SK-N-SH treated with all-trans-retinoic acid at 6 μM for 48 hours (cell line): ENCODE data around the gene AGBL1.

ENCODE experiments used
- ATAC-seq: fragments of 200-7000 bp; cut with Tn5 transposase; 3 replicates; pipeline ENCODE4 v1.9.1; 2020; ENCODE audit warnings: mild to moderate bottlenecking, moderate library complexity
- ARNTL ChIP-seq: fragments of 450-650 bp; formaldehyde crosslinking; IDR thresholded peaks from 2 replicates; pipeline ENCODE4 v1.5.0; 2020; ENCODE audit warnings: low read depth, mild to moderate bottlenecking, moderate library complexity, borderline replicate concordance
- BACH2 ChIP-seq: fragments of 250-450 bp; sonication (Bioruptor Pico); IDR thresholded peaks from 2 replicates; pipeline ENCODE4 v1.9.0; 2021; ENCODE audit warnings: mild to moderate bottlenecking, borderline replicate concordance
- CREB5 ChIP-seq: fragments of 250-450 bp; sonication (Bioruptor Pico); IDR thresholded peaks from 2 replicates; pipeline ENCODE4 v1.5.1; 2020; ENCODE audit warnings: low read depth, mild to moderate bottlenecking, moderate library complexity
- CSDC2 ChIP-seq: fragments of 250-450 bp; sonication (Bioruptor Pico); IDR thresholded peaks from 2 replicates; pipeline ENCODE4 v1.5.0; 2020; ENCODE audit warnings: mild to moderate bottlenecking, moderate library complexity
- CSRNP3 ChIP-seq: fragments of 250-450 bp; sonication (Bioruptor Pico); IDR thresholded peaks from 2 replicates; pipeline ENCODE4 v1.5.1; 2021; ENCODE audit warnings: mild to moderate bottlenecking, moderate library complexity
- ESRRG ChIP-seq: fragments of 250-450 bp; sonication (Bioruptor Pico); IDR thresholded peaks from 2 replicates; pipeline ENCODE4 v1.6.1; 2021; ENCODE audit warnings: mild to moderate bottlenecking
- GLIS3 ChIP-seq: fragments of 250-450 bp; sonication (Bioruptor Pico); IDR thresholded peaks from 2 replicates; pipeline ENCODE4 v1.5.0; 2020; ENCODE audit warnings: mild to moderate bottlenecking, moderate library complexity
- ISL1 ChIP-seq: fragments of 250-450 bp; sonication (Bioruptor Pico); IDR thresholded peaks from 2 replicates; pipeline ENCODE4 v2.1.2; 2022; ENCODE audit warnings: mild to moderate bottlenecking, moderate library complexity
- OSR1 ChIP-seq: fragments of 250-450 bp; sonication (Bioruptor Pico); IDR thresholded peaks from 2 replicates; pipeline ENCODE4 v1.8.0; 2022; ENCODE audit warnings: moderate library complexity, mild to moderate bottlenecking, inconsistent platforms
- PATZ1 ChIP-seq: fragments of 250-450 bp; sonication (Bioruptor Pico); IDR thresholded peaks from 2 replicates; pipeline ENCODE4 v1.8.0; 2020; ENCODE audit warnings: mild to moderate bottlenecking, moderate library complexity, borderline replicate concordance
- POU6F1 ChIP-seq: fragments of 250-450 bp; sonication (Bioruptor Pico); IDR thresholded peaks from 2 replicates; pipeline ENCODE4 v1.8.0; 2021; ENCODE audit warnings: low read depth, mild to moderate bottlenecking, moderate library complexity, borderline replicate concordance
- PPARA ChIP-seq: fragments of 250-450 bp; sonication (Bioruptor Pico); IDR thresholded peaks from 2 replicates; pipeline ENCODE4 v1.5.0; 2020; ENCODE audit warnings: mild to moderate bottlenecking, borderline replicate concordance
- RARB ChIP-seq: fragments of 250-450 bp; sonication (Bioruptor Pico); IDR thresholded peaks from 2 replicates; pipeline ENCODE4 v1.8.0; 2021; ENCODE audit warnings: mild to moderate bottlenecking, moderate library complexity
- SNAI2 ChIP-seq: fragments of 250-450 bp; sonication (Bioruptor Pico); IDR thresholded peaks from 2 replicates; pipeline ENCODE4 v1.5.0; 2020; ENCODE audit warnings: mild to moderate bottlenecking, moderate library complexity
- TCF4 ChIP-seq: fragments of 250-450 bp; sonication (Bioruptor Pico); IDR thresholded peaks from 2 replicates; pipeline ENCODE4 v1.8.0; 2021; ENCODE audit warnings: mild to moderate bottlenecking, moderate library complexity, borderline replicate concordance
- TOX ChIP-seq: fragments of 250-450 bp; sonication (Bioruptor Pico); IDR thresholded peaks from 2 replicates; pipeline ENCODE4 v1.8.0; 2021; ENCODE audit warnings: mild to moderate bottlenecking, moderate library complexity, borderline replicate concordance
- TSHZ2 ChIP-seq: fragments of 250-450 bp; sonication (Bioruptor Pico); IDR thresholded peaks from 2 replicates; pipeline ENCODE4 v1.5.0; 2020; ENCODE audit warnings: mild to moderate bottlenecking, moderate library complexity
- ZC3H10 ChIP-seq: fragments of 250-450 bp; sonication (Bioruptor Pico); IDR thresholded peaks from 2 replicates; pipeline ENCODE4 v1.5.1; 2021; ENCODE audit warnings: mild to moderate bottlenecking, moderate library complexity
- ZFP3 ChIP-seq: fragments of 250-450 bp; sonication (Bioruptor Pico); IDR thresholded peaks from 2 replicates; pipeline ENCODE4 v1.5.0; 2020; ENCODE audit warnings: mild to moderate bottlenecking, moderate library complexity
- ZFP30 ChIP-seq: fragments of 450-650 bp; formaldehyde crosslinking; IDR thresholded peaks from 2 replicates; pipeline ENCODE4 v1.5.0; 2022; ENCODE audit warnings: mild to moderate bottlenecking, moderate library complexity
- ZNF565 ChIP-seq: fragments of 450-650 bp; formaldehyde crosslinking; conservative IDR thresholded peaks from 2 replicates; pipeline ENCODE4 v1.5.0; 2020; ENCODE audit warnings: low read depth, mild to moderate bottlenecking, moderate library complexity
- ZNF70 ChIP-seq: fragments of 450-650 bp; formaldehyde crosslinking; IDR thresholded peaks from 2 replicates; pipeline ENCODE4 v1.5.0; 2020; ENCODE audit warnings: mild to moderate bottlenecking, moderate library complexity
- ZNF8 ChIP-seq: fragments of 450-650 bp; formaldehyde crosslinking; IDR thresholded peaks from 2 replicates; pipeline ENCODE4 v1.5.0; 2020; ENCODE audit warnings: mild to moderate bottlenecking, moderate library complexity

The AGBL1 gene

GRCh38 chr15:86266896-86267484, 187.3 kb downstream of the AGBL1 start:
- no peak for ATAC-seq
- TF ChIP-seq SNAI2 (CRISPR knock-in tag): no peak
- TF ChIP-seq CSRNP3: no peak
- TF ChIP-seq TCF4 (CRISPR knock-in tag): no peak
- TF ChIP-seq ZC3H10 (CRISPR knock-in tag): no peak
- TF ChIP-seq ARNTL (CRISPR knock-in tag): no peak
- no peak for TF ChIP-seq ZFP3 (CRISPR knock-in tag)
- TF ChIP-seq PPARA (CRISPR knock-in tag): no peak
- TF ChIP-seq ZNF70 (CRISPR knock-in tag): no peak
- no peak for TF ChIP-seq ZNF565
- no peak for TF ChIP-seq ISL1
- no peak for TF ChIP-seq GLIS3 (CRISPR knock-in tag)
- TF ChIP-seq POU6F1 (CRISPR knock-in tag): no peak
- no peak for TF ChIP-seq TSHZ2
- no peak for TF ChIP-seq ZNF8 (CRISPR knock-in tag)
- TF ChIP-seq RARB: no peak
- TF ChIP-seq ESRRG (CRISPR knock-in tag): no peak
- TF ChIP-seq BACH2 (CRISPR knock-in tag): no peak
- TF ChIP-seq CSDC2 (CRISPR knock-in tag): no peak
- no peak for TF ChIP-seq TOX
- TF ChIP-seq, all 23 proteins: peak for 0

- TF ChIP-seq ESRRG (CRISPR knock-in tag) (no peak), RARB (no peak), TSHZ2 (no peak), OSR1 (CRISPR knock-in tag) (no peak), ISL1 (no peak), ZNF8 (CRISPR knock-in tag) (no peak), BACH2 (CRISPR knock-in tag) (no peak), ZFP30 (CRISPR knock-in tag) (no peak), TOX (no peak), SNAI2 (CRISPR knock-in tag) (no peak), ZNF70 (CRISPR knock-in tag) (no peak), TCF4 (CRISPR knock-in tag) (no peak)
- no peak for ATAC-seq
Measured at GRCh38 chr15:86267892-86268291, 188.2 kb downstream of the AGBL1 start.

- no peak for TF ChIP-seq ISL1
- TF ChIP-seq OSR1 (CRISPR knock-in tag): no peak
- no peak for TF ChIP-seq SNAI2 (CRISPR knock-in tag)
- no peak for TF ChIP-seq CREB5 (CRISPR knock-in tag)
- no peak for TF ChIP-seq POU6F1 (CRISPR knock-in tag)
- TF ChIP-seq ZNF8 (CRISPR knock-in tag): no peak
- TF ChIP-seq ARNTL (CRISPR knock-in tag): no peak
- no peak for TF ChIP-seq ZNF565
- TF ChIP-seq PPARA (CRISPR knock-in tag): no peak
- no peak for TF ChIP-seq GLIS3 (CRISPR knock-in tag)
- no peak for TF ChIP-seq PATZ1 (CRISPR knock-in tag)
- TF ChIP-seq TCF4 (CRISPR knock-in tag): no peak
- no peak for TF ChIP-seq ESRRG (CRISPR knock-in tag)
- TF ChIP-seq TOX: no peak
- no peak for TF ChIP-seq CSDC2 (CRISPR knock-in tag)
- no peak for TF ChIP-seq ZFP3 (CRISPR knock-in tag)
- ATAC-seq: no peak
Measured at GRCh38 chr15:86268558-86268957, 188.9 kb downstream of the AGBL1 start.
